Upper lobe of right lung (tissue), 1 donor: ENCODE data around the gene VRK1. TPM values are rescaled to one million over a fixed set of nuclear protein-coding genes. Genes with fewer than 3 reads are reported as not detected.
A peak's percentile ranks its signal among the peaks of the same experiment; 100 is the strongest.

Experiments used
- ATAC-seq: fragments of 200-7000 bp; cut with Tn5 transposase; one replicate; pipeline ENCODE4 v1.9.1; 2020; ENCODE audit warnings: mild to moderate bottlenecking, moderate library complexity
- DNase-seq: peaks from one replicate; pipeline ENCODE4 v3.0.0-alpha.2; 2020
- H3K27ac ChIP-seq: fragments of 200-600 bp; one replicate; pipeline ENCODE4 v1.8.0; 2022
- H3K27me3 ChIP-seq: fragments of 200-600 bp; one replicate; pipeline ENCODE4 v1.8.0; 2022; ENCODE audit warnings: mild to moderate bottlenecking
- H3K36me3 ChIP-seq: fragments of 200-600 bp; one replicate; pipeline ENCODE4 v1.8.0; 2022
- H3K4me1 ChIP-seq: fragments of 200-600 bp; one replicate; pipeline ENCODE4 v1.8.0; 2022
- H3K4me3 ChIP-seq: fragments of 200-600 bp; one replicate; pipeline ENCODE4 v1.8.0; 2022; ENCODE audit warnings: mild to moderate bottlenecking
- H3K9me3 ChIP-seq: fragments of 200-600 bp; one replicate; pipeline ENCODE4 v1.8.0; 2022
- CTCF ChIP-seq: fragments of 200-600 bp; IDR thresholded peaks from one replicate; pipeline ENCODE4 v1.8.0; 2022; ENCODE audit warnings: antibody characterized with exemption
- intact Hi-C: fragments of 100-400 bp; cut with DNase I; formaldehyde crosslinking; loops from one replicate; pipeline ENCODE4 v1.11.0; 2022
- total RNA-seq: library from RNA; stranded (reverse); fragmentation: NEBNext Ultra II Directional; extraction: Animal tissue kit (Norgen Biotek cat#: 25700); gene quantifications from one replicate; pipeline ENCODE4 v1.2.1, GENCODE V29; 2021
- donor health status: DM: no; HTN: yes; CAD: no; lungs with severe emphysema.

The VRK1 gene
- total RNA-seq, 1 donor from 2014 or later = 10.2 TPM

GRCh38 chr14:96781371-96781770 lies 15.8 kb upstream of the VRK1 start:
- Histone ChIP-seq H3K27ac (no peak overlapping the region), H3K4me1 (no peaks in the 10 kb centered on the region), H3K4me3 (no peak overlapping the region), H3K36me3 (no peaks in the 10 kb centered on the region), H3K9me3 (no peaks in the 10 kb centered on the region), H3K27me3 (peaks cover 3% of the 10 kb centered on the region)
- DNase-seq = no peak
- no peak for TF ChIP-seq CTCF
- intact Hi-C loops = no loop called here
- ATAC-seq = no peak

GRCh38 chr14:96782436-96782835 lies 14.7 kb upstream of the VRK1 start:
- no peak for ATAC-seq
- Histone ChIP-seq H3K4me3 (no peak overlapping the region), H3K9me3 (no peaks in the 10 kb centered on the region), H3K36me3 (no peaks in the 10 kb centered on the region), H3K27me3 (peaks cover 9% of the 10 kb centered on the region), H3K4me1 (no peaks in the 10 kb centered on the region), H3K27ac (no peak overlapping the region)
- intact Hi-C loops = no loop called here
- no peak for DNase-seq
- TF ChIP-seq CTCF = no peak

- Histone ChIP-seq H3K27me3 (peaks cover 9% of the 10 kb centered on the region), H3K9me3 (no peaks in the 10 kb centered on the region), H3K4me3 (no peak overlapping the region), H3K4me1 (no peaks in the 10 kb centered on the region), H3K36me3 (no peaks in the 10 kb centered on the region), H3K27ac (no peak overlapping the region)
- TF ChIP-seq CTCF = no peak
- DNase-seq = no peak
- ATAC-seq = no peak
- intact Hi-C loops = no loop called here
These were observed 13.9 kb upstream of the VRK1 start for GRCh38 chr14:96783043-96783914.

- intact Hi-C loops = no loop called here
- Histone ChIP-seq H3K4me3 (no peak overlapping the region), H3K9me3 (no peaks in the 10 kb centered on the region), H3K27me3 (peaks cover 9% of the 10 kb centered on the region), H3K36me3 (no peaks in the 10 kb centered on the region), H3K4me1 (no peaks in the 10 kb centered on the region), H3K27ac (no peak overlapping the region)
- TF ChIP-seq CTCF = no peak
- ATAC-seq (peak; percentile 64), DNase-seq (no peak)
These were observed 13.3 kb upstream of the VRK1 start for GRCh38 chr14:96783915-96784224.

GRCh38 chr14:96790186-96790585 lies 7.0 kb upstream of the VRK1 start:
- no peaks in the 10 kb centered on the region for H3K4me1 ChIP-seq
- intact Hi-C loops = no loop called here
- no peak overlapping the region for H3K27ac ChIP-seq
- H3K9me3 ChIP-seq = no peaks in the 10 kb centered on the region
- no peaks in the 10 kb centered on the region for H3K36me3 ChIP-seq
- H3K27me3 ChIP-seq = peaks cover 9% of the 10 kb centered on the region
- ATAC-seq (peak; percentile 26), DNase-seq (no peak)
- no peak overlapping the region for H3K4me3 ChIP-seq
- no peak for TF ChIP-seq CTCF

- H3K27me3 ChIP-seq = peaks cover 9% of the 10 kb centered on the region
- DNase-seq (no peak), ATAC-seq (peak; percentile 56)
- H3K9me3 ChIP-seq = no peaks in the 10 kb centered on the region
- H3K4me1 ChIP-seq = no peaks in the 10 kb centered on the region
- no peak overlapping the region for H3K4me3 ChIP-seq
- H3K36me3 ChIP-seq = no peaks in the 10 kb centered on the region
- TF ChIP-seq CTCF = no peak
- intact Hi-C loops = no loop called here
- H3K27ac ChIP-seq = no peak overlapping the region
These were observed 6.5 kb upstream of the VRK1 start for GRCh38 chr14:96790706-96791105.
